ENCODE results near the gene PRPS1.

DNA sequence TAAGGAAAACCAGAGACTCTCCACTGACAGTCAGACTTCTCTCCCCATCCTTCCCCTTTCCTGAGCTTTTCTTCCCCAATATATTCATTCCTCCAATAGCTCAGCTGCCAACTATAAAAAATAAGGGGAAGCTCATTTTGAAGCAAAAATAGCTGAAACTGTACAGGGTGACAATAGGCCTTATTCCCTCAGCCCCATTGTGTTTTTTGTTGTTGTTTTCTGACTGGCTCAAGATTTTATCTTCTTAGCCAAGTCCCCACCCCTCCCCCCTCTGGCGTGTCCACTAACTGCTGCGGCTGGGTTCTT, 26.2 kb downstream of the PRPS1 start:
- no peak for TF ChIP-seq POLR2A (IDR thresholded peaks at IDR 0.05)
- no peak for TF ChIP-seq CTCF (IDR thresholded peaks at IDR 0.05)

Measured in right lobe of liver (tissue), 4 donors.